OCI-LY1 (cell line): ENCODE data around the gene EPM2A.

Experiments used
- H2AFZ ChIP-seq: fragments of 200-600 bp; sonication (generic), shearing (Covaris generic); 2 replicates; pipeline ENCODE4 v1.6.0; 2014; ENCODE audit warnings: antibody characterized with exemption, mild to moderate bottlenecking, low read length
- H3F3A ChIP-seq: fragments of 200-600 bp; sonication (generic), shearing (Covaris generic); 2 replicates; pipeline ENCODE4 v1.6.0; 2014; ENCODE audit warnings: mild to moderate bottlenecking, antibody characterized with exemption, low read length, moderate library complexity; ENCODE audit not compliant: insufficient read depth
- H3K27ac ChIP-seq: fragments of 200-600 bp; sonication (generic); 2 replicates; pipeline ENCODE4 v1.5.1; 2014; ENCODE audit warnings: low read length, mixed run types, mild to moderate bottlenecking, low read depth; ENCODE audit not compliant: poor library complexity, severe bottlenecking
- H3K27me3 ChIP-seq: fragments of 200-600 bp; sonication (generic); 2 replicates; pipeline ENCODE4 v1.6.0; 2014; ENCODE audit warnings: antibody characterized with exemption, mild to moderate bottlenecking, low read length, moderate library complexity; ENCODE audit not compliant: insufficient read depth
- H3K36me3 ChIP-seq: fragments of 200-600 bp; sonication (generic); 2 replicates; pipeline ENCODE4 v1.6.1; 2014; ENCODE audit warnings: mild to moderate bottlenecking, antibody characterized with exemption, low read length, moderate library complexity, mixed read lengths; ENCODE audit not compliant: insufficient read depth
- H3K4me1 ChIP-seq: fragments of 200-600 bp; sonication (generic); 2 replicates; pipeline ENCODE4 v1.5.1; 2014; ENCODE audit warnings: mild to moderate bottlenecking, low read length, moderate library complexity; ENCODE audit not compliant: insufficient read depth, severe bottlenecking
- H3K4me2 ChIP-seq: fragments of 200-600 bp; sonication (generic), shearing (Covaris generic); 2 replicates; pipeline ENCODE4 v1.6.1; 2014; ENCODE audit warnings: low read length
- H3K4me3 ChIP-seq: fragments of 200-600 bp; sonication (generic); 2 replicates; pipeline ENCODE4 v1.5.1; 2014; ENCODE audit warnings: low read length, low read depth, mild to moderate bottlenecking, mixed read lengths; ENCODE audit not compliant: poor library complexity, severe bottlenecking
- H3K79me2 ChIP-seq: fragments of 200-600 bp; shearing (Covaris generic); 2 replicates; pipeline ENCODE4 v1.6.1; 2016; ENCODE audit warnings: mixed run types, low read length, mixed read lengths; ENCODE audit not compliant: insufficient read depth
- H3K9ac ChIP-seq: fragments of 200-600 bp; sonication (generic), shearing (Covaris generic); 2 replicates; pipeline ENCODE4 v1.6.1; 2014; ENCODE audit warnings: mild to moderate bottlenecking, low read length, mixed read lengths
- H3K9me2 ChIP-seq: fragments of 200-600 bp; sonication (generic), shearing (Covaris generic); 2 replicates; pipeline ENCODE4 v1.6.1; 2014; ENCODE audit warnings: low read depth, mild to moderate bottlenecking, low read length, mixed read lengths
- H3K9me3 ChIP-seq: fragments of 200-600 bp; shearing (Covaris generic); 2 replicates; pipeline ENCODE4 v1.6.1; 2014; ENCODE audit warnings: low read length, mixed read lengths
- H4K20me1 ChIP-seq: fragments of 200-600 bp; sonication (generic), shearing (Covaris generic); 2 replicates; pipeline ENCODE4 v1.6.0; 2016; ENCODE audit warnings: mild to moderate bottlenecking, low read length; ENCODE audit not compliant: insufficient read depth
- CTCF ChIP-seq: fragments of 200-600 bp; sonication (generic), shearing (Covaris generic); IDR thresholded peaks from 2 replicates; pipeline ENCODE4 v1.5.1; 2017; ENCODE audit warnings: mild to moderate bottlenecking, antibody characterized with exemption, low read length, moderate library complexity, mixed read lengths
- EZH2 ChIP-seq: fragments of 200-600 bp; sonication (generic), shearing (Covaris generic); IDR thresholded peaks from 2 replicates; pipeline ENCODE4 v1.8.0; 2017; ENCODE audit warnings: borderline replicate concordance, mixed run types, mild to moderate bottlenecking, antibody characterized with exemption, low read length, moderate library complexity, mixed read lengths

The EPM2A gene

GRCh38 chr6:145651988-145652387, 83.3 kb downstream of the EPM2A start:
- TF ChIP-seq EZH2 (no peak), CTCF (no peak)
- Histone ChIP-seq H3K4me3 (no peak overlapping the region), H3F3A (no peaks in the 10 kb centered on the region), H3K9ac (no peak overlapping the region), H3K4me2 (no peak overlapping the region), H2AFZ (no peak overlapping the region), H3K9me3 (no peaks in the 10 kb centered on the region), H3K27me3 (no peaks in the 10 kb centered on the region), H3K9me2 (no peaks in the 10 kb centered on the region), H3K79me2 (no peaks in the 10 kb centered on the region), H3K36me3 (no peaks in the 10 kb centered on the region), H3K4me1 (no peaks in the 10 kb centered on the region), H4K20me1 (no peaks in the 10 kb centered on the region), H3K27ac (no peak overlapping the region)

- H4K20me1 ChIP-seq, result no peaks in the 10 kb centered on the region
- no peak overlapping the region for H3K27ac ChIP-seq
- H3K9ac ChIP-seq, result no peak overlapping the region
- no peak overlapping the region for H3K4me2 ChIP-seq
- H3K4me3 ChIP-seq, result no peak overlapping the region
- H3K27me3 ChIP-seq, result no peaks in the 10 kb centered on the region
- no peaks in the 10 kb centered on the region for H3F3A ChIP-seq
- H3K9me2 ChIP-seq, result no peaks in the 10 kb centered on the region
- H3K4me1 ChIP-seq, result no peaks in the 10 kb centered on the region
- no peaks in the 10 kb centered on the region for H3K79me2 ChIP-seq
- TF ChIP-seq EZH2 (no peak), CTCF (no peak)
- H2AFZ ChIP-seq, result no peak overlapping the region
- H3K9me3 ChIP-seq, result no peaks in the 10 kb centered on the region
- no peaks in the 10 kb centered on the region for H3K36me3 ChIP-seq
These were observed 87.2 kb downstream of the EPM2A start for GRCh38 chr6:145648149-145648548.

GRCh38 chr6:145647602-145648001, 87.7 kb downstream of the EPM2A start:
- Histone ChIP-seq H3K9ac (no peak overlapping the region), H3K4me3 (no peak overlapping the region), H3K4me1 (no peaks in the 10 kb centered on the region), H3K79me2 (no peaks in the 10 kb centered on the region), H3K9me2 (no peaks in the 10 kb centered on the region), H3F3A (no peaks in the 10 kb centered on the region), H3K36me3 (no peaks in the 10 kb centered on the region), H3K4me2 (no peak overlapping the region), H3K27ac (no peak overlapping the region), H2AFZ (no peak overlapping the region), H3K9me3 (no peaks in the 10 kb centered on the region), H3K27me3 (no peaks in the 10 kb centered on the region), H4K20me1 (no peaks in the 10 kb centered on the region)
- TF ChIP-seq EZH2, result no peak
- no peak for TF ChIP-seq CTCF
